Activated CD4-positive, alpha-beta memory T cell treated with anti-CD3 and anti-CD28 coated beads, Interleukin-2, amount 10 ng/mL, durations not matched to agents 7 days and 5 days (primary cell): ENCODE data around the gene SNF8. TPM values are rescaled to one million over a fixed set of nuclear protein-coding genes. Genes with fewer than 3 reads are reported as not detected.
A peak's percentile ranks its signal among the peaks of the same experiment; 100 is the strongest.

ENCODE experiments used
- CTCF ChIA-PET: fragments of 350-600 bp; sonication (Branson Sonifier 250); formaldehyde crosslinking; loops from one replicate; lab custom pipeline; 2021; ENCODE audit warnings: antibody characterized with exemption, inconsistent platforms; lab: Charles Lee
- POLR2A ChIA-PET: fragments of 350-600 bp; sonication (Branson Sonifier 250); formaldehyde crosslinking; loops from one replicate; lab custom pipeline; 2021; ENCODE audit warnings: antibody characterized with exemption; lab: Charles Lee
- DNase-seq: peaks from one replicate; pipeline ENCODE4 v3.0.0-alpha.2; 2020
- H3K27ac Mint-ChIP-seq: one replicate; pipeline ENCODE4 v1.8.0; 2021; ENCODE audit warnings: mild to moderate bottlenecking, mixed read lengths
- H3K27me3 Mint-ChIP-seq: one replicate; pipeline ENCODE4 v1.8.0; 2021; ENCODE audit warnings: mixed read lengths
- H3K36me3 Mint-ChIP-seq: one replicate; pipeline ENCODE4 v1.8.0; 2021; ENCODE audit warnings: low read depth, mixed read lengths
- H3K4me1 Mint-ChIP-seq: one replicate; pipeline ENCODE4 v1.8.0; 2021; ENCODE audit warnings: mixed read lengths
- H3K4me3 Mint-ChIP-seq: one replicate; pipeline ENCODE4 v1.8.0; 2021; ENCODE audit warnings: mild to moderate bottlenecking, mixed read lengths
- H3K9me3 Mint-ChIP-seq: one replicate; pipeline ENCODE4 v1.8.0; 2021; ENCODE audit warnings: mixed read lengths
- total RNA-seq, 2 experiments: library from RNA; stranded (reverse); gene quantifications; one replicate each; pipeline ENCODE4 v1.2.3, GENCODE V29; 2021

SNF8 gene
- total RNA-seq, 2 experiments from 2014 or later: 94.9 to 97.9 TPM

GRCh38 chr17:48903401-48903800 lies 41.2 kb downstream of the SNF8 start:
- Mint-ChIP-seq H3K36me3 (no peaks in the 10 kb centered on the region), H3K9me3 (no peaks in the 10 kb centered on the region), H3K27ac (no peak overlapping the region), H3K4me3 (no peak overlapping the region), H3K27me3 (no peaks in the 10 kb centered on the region), H3K4me1 (peaks cover 10% of the 10 kb centered on the region)
- ChIA-PET CTCF (interaction anchor here (1.1 to 1.4 kb wide), 2 partner anchors 10 to 19 kb away, joined by 3 to 7 read pairs; partner anchors contain the start of gene ATP5MC1), POLR2A (interaction anchor here (1.4 to 9.2 kb wide), 2 partner anchors 10 to 41 kb away, joined by 7 to 128 read pairs; partner anchors contain the start of genes ATP5MC1 and SNF8)
- DNase-seq: no peak

- ChIA-PET CTCF (interaction anchor here (0.6 to 2.4 kb wide), 3 partner anchors 9 to 18 kb away, joined by 3 to 7 read pairs (median 3); partner anchors contain the start of gene ATP5MC1), POLR2A (no interaction called here)
- Mint-ChIP-seq H3K27ac (no peak overlapping the region), H3K4me1 (peaks cover 5% of the 10 kb centered on the region), H3K4me3 (no peak overlapping the region), H3K36me3 (peaks cover 6% of the 10 kb centered on the region), H3K9me3 (no peaks in the 10 kb centered on the region), H3K27me3 (no peaks in the 10 kb centered on the region)
- DNase-seq: no peak
Measured at GRCh38 chr17:48901241-48901640, 43.4 kb downstream of the SNF8 start.

- CTCF ChIA-PET: interaction anchor here (0.6 to 3.6 kb wide), 4 partner anchors 10 to 62 kb away, joined by 4 to 24 read pairs (median 16); partner anchors contain the start of gene UBE2Z
- Mint-ChIP-seq H3K27ac (no peak overlapping the region), H3K36me3 (peaks cover 18% of the 10 kb centered on the region), H3K27me3 (no peaks in the 10 kb centered on the region), H3K4me1 (peaks cover 42% of the 10 kb centered on the region), H3K9me3 (no peaks in the 10 kb centered on the region), H3K4me3 (no peak overlapping the region)
- no peak for DNase-seq
- POLR2A ChIA-PET: interaction anchor here (1.0 to 4.8 kb wide), 3 partner anchors 12 to 50 kb away, joined by 3 to 128 read pairs (median 6); partner anchors contain the start of genes SNF8 and UBE2Z
Measured at GRCh38 chr17:48894886-48895285, 49.8 kb downstream of the SNF8 start.

- Mint-ChIP-seq H3K27ac (peak overlapping the region; percentile 88), H3K36me3 (peaks cover 18% of the 10 kb centered on the region), H3K9me3 (no peaks in the 10 kb centered on the region), H3K4me1 (peaks cover 42% of the 10 kb centered on the region), H3K27me3 (no peaks in the 10 kb centered on the region), H3K4me3 (peak overlapping the region; percentile 91)
- DNase-seq: no peak
- CTCF ChIA-PET: interaction anchor here (0.8 to 3.6 kb wide), 8 partner anchors 9 to 216 kb away, joined by 3 to 24 read pairs (median 8); partner anchors contain the start of gene UBE2Z
- POLR2A ChIA-PET: interaction anchor here (0.5 to 4.8 kb wide), 9 partner anchors 10 to 58 kb away, joined by 3 to 128 read pairs (median 5); partner anchors contain the start of genes SNF8 and UBE2Z
Measured at GRCh38 chr17:48893646-48894508, 50.8 kb downstream of the SNF8 start.

GRCh38 chr17:48892940-48893645 lies 51.5 kb downstream of the SNF8 start:
- POLR2A ChIA-PET: interaction anchor here (0.5 to 4.8 kb wide), 15 partner anchors 9 to 64 kb away, joined by 3 to 128 read pairs (median 4); partner anchors contain the start of genes SNF8 and UBE2Z
- Mint-ChIP-seq H3K27me3 (no peaks in the 10 kb centered on the region), H3K27ac (peak overlapping the region; percentile 88), H3K4me1 (peaks cover 42% of the 10 kb centered on the region), H3K36me3 (peaks cover 18% of the 10 kb centered on the region), H3K9me3 (no peaks in the 10 kb centered on the region), H3K4me3 (peak overlapping the region; percentile 91)
- no peak for DNase-seq
- CTCF ChIA-PET: interaction anchor here (0.6 to 3.6 kb wide), 15 partner anchors 9 to 256 kb away, joined by 3 to 24 read pairs (median 7); partner anchors contain the start of gene UBE2Z

- H3K36me3 Mint-ChIP-seq: peaks cover 3% of the 10 kb centered on the region
- H3K27ac Mint-ChIP-seq: no peak overlapping the region
- peaks cover 29% of the 10 kb centered on the region for H3K4me1 Mint-ChIP-seq
- ChIA-PET POLR2A (interaction anchor here (1.6 kb wide), 1 partner anchor 18 kb away, joined by 6 read pairs; the partner anchor contains the start of gene UBE2Z), CTCF (interaction anchor here (1.2 to 19.7 kb wide), 3 partner anchors 11 to 166 kb away, joined by 3 to 570 read pairs (median 5); partner anchors contain the start of gene TTLL6)
- no peak overlapping the region for H3K4me3 Mint-ChIP-seq
- DNase-seq: no peak
- H3K9me3 Mint-ChIP-seq: no peaks in the 10 kb centered on the region
- no peaks in the 10 kb centered on the region for H3K27me3 Mint-ChIP-seq
Measured at GRCh38 chr17:48890086-48890485, 54.6 kb downstream of the SNF8 start.

- Mint-ChIP-seq H3K9me3 (no peaks in the 10 kb centered on the region), H3K4me3 (no peak overlapping the region), H3K27ac (no peak overlapping the region), H3K27me3 (no peaks in the 10 kb centered on the region), H3K4me1 (peaks cover 25% of the 10 kb centered on the region), H3K36me3 (no peaks in the 10 kb centered on the region)
- ChIA-PET POLR2A (interaction anchor here (0.9 to 2.0 kb wide), 4 partner anchors 9 to 150 kb away, joined by 3 to 4 read pairs (median 3); partner anchors contain the start of gene ATP5MC1), CTCF (interaction anchor here (0.7 to 19.7 kb wide), 8 partner anchors 9 to 203 kb away, joined by 3 to 570 read pairs (median 4); partner anchors contain the start of genes ATP5MC1 and TTLL6)
- DNase-seq: no peak
Measured at GRCh38 chr17:48883171-48883570, 61.5 kb downstream of the SNF8 start.

GRCh38 chr17:48882272-48882671 lies 62.4 kb downstream of the SNF8 start:
- no peak overlapping the region for H3K4me3 Mint-ChIP-seq
- POLR2A ChIA-PET: interaction anchor here (0.9 to 2.0 kb wide), 3 partner anchors 10 to 151 kb away, joined by 3 to 4 read pairs (median 3); partner anchors contain the start of gene ATP5MC1
- peak; percentile 53 for DNase-seq

More at GRCh38 chr17:48882272-48882671, 62.4 kb downstream of the SNF8 start:
- CTCF ChIA-PET: interaction anchor here (0.7 to 19.7 kb wide), 6 partner anchors 9 to 202 kb away, joined by 3 to 570 read pairs (median 4); partner anchors contain the start of genes ATP5MC1 and TTLL6
- peaks cover 25% of the 10 kb centered on the region for H3K4me1 Mint-ChIP-seq
- peak overlapping the region; percentile 53 for H3K27ac Mint-ChIP-seq
- no peaks in the 10 kb centered on the region for H3K27me3 Mint-ChIP-seq
- H3K36me3 Mint-ChIP-seq: no peaks in the 10 kb centered on the region
- no peaks in the 10 kb centered on the region for H3K9me3 Mint-ChIP-seq

Other genes starting within 250 kb of the SNF8 start
- gene PRAC1, start 222.3 kb downstream of the SNF8 start, total RNA-seq: not detected
- not detected for gene PRAC2, start 221.7 kb downstream of the SNF8 start, total RNA-seq
- not detected for gene HOXB13, start 216.1 kb downstream of the SNF8 start, total RNA-seq
- gene TTLL6, start 127.6 kb downstream of the SNF8 start, total RNA-seq: not detected
- 100 to 1,000 TPM; 162 to 176 TPM for gene CALCOCO2, start 113.8 kb downstream of the SNF8 start, total RNA-seq
- 10 to 100 TPM; 55.6 to 61.2 TPM for gene ATP5MC1, start 52.1 kb downstream of the SNF8 start, total RNA-seq
- 10 to 100 TPM; 83.3 to 85.1 TPM for gene UBE2Z, start 36.4 kb downstream of the SNF8 start, total RNA-seq
- not detected for gene GIP, start 23.8 kb upstream of the SNF8 start, total RNA-seq
- not detected for gene IGF2BP1, start 52.5 kb upstream of the SNF8 start, total RNA-seq
- not detected for gene B4GALNT2, start 187.9 kb upstream of the SNF8 start, total RNA-seq